Left colon (tissue), 2 donors: ENCODE measurements around the gene JAKMIP2. TPM values are rescaled to one million over a fixed set of nuclear protein-coding genes. Genes with fewer than 3 reads are reported as not detected.
"Not testable (repeated sequence)": the region's sequence is repeated elsewhere in the genome, so short reads cannot be mapped to it uniquely, and the experiment has no call there.

Experiments
- ATAC-seq: fragments of 200-7000 bp; cut with Tn5 transposase; one replicate; pipeline ENCODE4 v1.9.1; 2020; ENCODE audit warnings: mild to moderate bottlenecking, moderate library complexity
- DNase-seq, 2 donors: peaks; one replicate each; pipeline ENCODE4 v3.0.0-alpha.2; 2020
- intact Hi-C, 2 donors: fragments of 100-400 bp; cut with DNase I in 1 of 2; cut with micrococcal nuclease in 1 of 2; formaldehyde crosslinking; loops; one replicate each; pipeline versions ENCODE4 v1.11.2 to v1.14.0; 2022; cut with DNase I, micrococcal nuclease
- total RNA-seq, 2 donors: library from RNA; stranded (reverse); fragmentation: NEBNext Ultra II Directional; extraction: Animal tissue kit (Norgen Biotek cat#: 25700); gene quantifications; one replicate each; pipeline ENCODE4 v1.2.1, GENCODE V29; 2021
- donor health status: DM: no; HTN: no; CAD: no.
- donor health status: DM: yes; HTN: yes; CAD: no.

JAKMIP2 gene
- total RNA-seq, 2 donors from 2014 or later, result 0.49 to 1.1 TPM

DNA sequence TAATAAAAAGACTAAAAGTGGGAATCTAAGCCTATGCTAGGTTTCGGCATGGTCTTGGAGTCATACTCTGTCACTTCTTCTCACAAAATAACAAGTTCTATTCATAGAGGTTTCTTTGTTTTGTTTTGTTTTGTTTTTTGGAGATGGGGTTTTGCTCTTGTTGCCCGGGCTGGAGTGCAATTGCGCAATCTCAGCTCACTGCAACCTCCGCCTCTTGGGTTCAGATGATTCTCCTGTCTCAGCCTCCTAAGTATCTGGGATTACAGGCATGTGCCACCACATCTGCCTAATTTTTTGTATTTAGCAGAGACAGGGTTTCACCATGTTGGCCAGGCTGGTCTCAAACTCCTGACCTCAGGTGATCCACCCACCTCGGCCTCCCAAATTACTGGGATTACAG lies 147.1 kb downstream of the JAKMIP2 start:
- ATAC-seq, DNase-seq, intact Hi-C loops: not testable (repeated sequence)

DNA sequence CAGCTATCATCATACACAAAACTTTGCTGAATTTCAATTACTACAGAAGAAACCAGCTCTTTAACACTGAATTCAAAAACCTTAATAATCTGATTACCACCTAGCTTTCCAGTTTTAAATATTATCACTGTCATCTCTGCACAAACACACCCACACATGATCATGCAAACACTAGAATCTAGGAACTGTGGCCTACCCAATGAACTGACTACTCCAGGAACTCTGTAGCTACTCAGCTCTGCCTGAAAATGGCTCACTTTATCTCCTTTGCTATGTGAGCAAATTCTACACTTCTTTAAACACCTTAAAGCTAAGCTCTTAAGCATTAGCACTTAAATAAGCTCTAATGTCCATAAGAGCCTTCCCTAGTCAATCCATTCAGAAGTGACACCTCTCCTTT lies 149.4 kb downstream of the JAKMIP2 start:
- ATAC-seq, result no peak
- DNase-seq, result no peak
- intact Hi-C loops, result no loop called here

DNA sequence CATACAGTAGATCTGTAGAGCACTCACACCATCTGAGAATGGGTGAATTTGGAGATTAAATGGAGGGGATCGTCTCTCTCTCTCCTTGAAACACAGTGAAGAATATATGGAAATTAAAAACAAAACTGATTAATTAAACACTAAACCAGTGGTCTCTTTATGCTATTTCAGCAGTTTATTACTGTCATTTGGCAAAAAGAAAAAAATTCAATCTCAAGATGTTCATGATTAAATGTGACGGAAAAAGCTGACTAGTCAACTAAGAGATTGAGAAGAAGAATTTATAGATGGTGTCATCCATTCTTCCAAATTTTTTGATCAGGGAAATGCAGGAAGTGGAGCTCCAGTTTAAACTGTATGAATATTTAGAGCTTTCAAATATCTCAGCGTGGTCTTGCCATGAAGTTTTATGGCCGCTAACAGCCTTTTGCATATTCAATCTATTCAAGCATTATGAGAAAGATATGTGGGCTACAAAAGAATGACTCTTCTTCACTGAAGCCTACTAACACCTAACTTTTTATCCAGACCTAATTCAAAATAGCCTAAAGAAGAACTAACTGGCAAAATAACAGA lies 151.0 kb downstream of the JAKMIP2 start:
- ATAC-seq (no peak), DNase-seq (no peak)
- intact Hi-C loops, result no loop called here

DNA sequence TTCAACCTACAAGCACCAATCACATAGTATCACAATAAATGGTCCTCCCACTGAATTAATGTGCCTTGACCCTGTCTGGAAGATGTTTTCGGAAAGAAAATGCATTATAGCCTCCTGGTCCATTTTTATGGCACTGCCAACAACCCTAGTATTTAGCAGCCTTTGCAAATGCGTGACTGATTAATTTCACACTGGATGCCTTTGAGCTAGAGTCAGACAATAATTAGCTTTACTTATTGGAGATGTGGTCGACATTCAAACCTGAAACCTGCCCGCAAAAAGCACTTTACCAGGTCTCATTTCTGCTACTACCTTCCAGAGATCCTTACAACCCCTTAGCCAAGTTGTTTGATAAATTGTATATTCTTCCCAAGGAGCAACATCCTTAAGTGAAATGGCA lies 153.3 kb downstream of the JAKMIP2 start:
- DNase-seq (no peak), ATAC-seq (no peak)
- intact Hi-C loops, result loop anchor here (2.0 to 10.0 kb wide), 2 partner anchors 194 to 196 kb away; no protein-coding TSS in a partner anchor

DNA sequence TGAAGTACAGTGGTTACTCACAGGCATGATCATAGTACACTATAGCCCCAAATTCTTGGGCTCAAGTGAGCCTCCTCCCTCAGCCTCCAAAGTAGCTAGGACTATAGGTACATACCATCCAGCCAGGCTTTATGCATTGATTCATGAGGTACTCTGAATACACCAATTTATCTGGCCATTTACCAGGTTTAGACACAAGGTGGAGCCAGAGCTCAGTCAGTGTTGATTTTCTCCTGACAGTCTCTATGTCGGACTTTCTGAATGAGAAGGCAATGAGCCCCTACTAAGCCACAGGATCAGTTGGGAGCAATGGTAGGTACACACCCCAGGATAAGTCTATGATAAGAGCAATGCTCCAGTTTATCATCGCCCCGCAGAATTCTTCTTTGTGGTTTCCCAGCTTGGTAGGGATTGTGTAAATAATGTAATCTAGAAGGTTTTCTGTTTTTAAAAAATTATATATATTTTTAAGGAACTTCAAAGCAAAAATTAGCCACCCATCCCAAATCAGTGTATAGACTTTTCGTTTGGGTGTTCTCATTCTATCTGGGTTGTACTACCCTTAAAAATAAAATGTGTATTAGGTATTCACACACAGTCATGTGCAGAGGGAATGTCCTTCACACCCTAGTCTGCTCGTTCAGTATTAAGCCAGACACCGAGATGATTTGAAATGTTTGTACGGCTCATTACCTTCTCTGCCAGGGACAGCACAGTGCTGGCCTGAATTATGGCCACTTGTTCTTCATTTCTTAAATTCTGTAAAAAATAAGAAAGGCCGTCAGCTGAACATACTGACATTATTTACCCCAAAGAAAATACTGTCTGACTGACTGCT lies 154.3 kb downstream of the JAKMIP2 start:
- peak in 1 of 2 donors; percentile 53 for DNase-seq
- ATAC-seq, result peak; percentile 82
- intact Hi-C loops, result loop anchor here (2.0 to 10.0 kb wide), 2 partner anchors 195 to 197 kb away; no protein-coding TSS in a partner anchor

DNA sequence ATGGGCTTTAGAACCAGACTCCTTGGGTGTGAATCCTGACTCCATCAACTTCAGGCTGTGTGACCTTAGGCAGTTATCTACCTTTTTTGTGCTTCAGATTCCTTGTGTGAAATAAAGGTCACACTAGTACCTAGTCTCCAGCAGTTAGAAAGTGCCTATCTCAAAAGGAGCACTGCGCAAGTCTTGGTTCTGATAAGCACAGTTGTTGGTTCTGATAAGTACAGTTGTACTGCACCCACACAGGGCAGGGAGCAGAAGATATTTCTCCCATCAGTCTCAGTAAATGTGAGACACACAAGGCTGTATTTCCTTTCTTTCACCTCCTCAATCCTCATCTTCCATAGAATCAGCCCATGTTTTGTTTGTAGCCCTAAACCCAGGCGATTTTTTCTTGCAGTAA lies 156.1 kb downstream of the JAKMIP2 start:
- ATAC-seq (no peak), DNase-seq (no peak)
- intact Hi-C loops, result loop anchor here in 1 of 2 donors (10.0 kb wide), 1 partner anchor 198 kb away; no protein-coding TSS in a partner anchor

DNA sequence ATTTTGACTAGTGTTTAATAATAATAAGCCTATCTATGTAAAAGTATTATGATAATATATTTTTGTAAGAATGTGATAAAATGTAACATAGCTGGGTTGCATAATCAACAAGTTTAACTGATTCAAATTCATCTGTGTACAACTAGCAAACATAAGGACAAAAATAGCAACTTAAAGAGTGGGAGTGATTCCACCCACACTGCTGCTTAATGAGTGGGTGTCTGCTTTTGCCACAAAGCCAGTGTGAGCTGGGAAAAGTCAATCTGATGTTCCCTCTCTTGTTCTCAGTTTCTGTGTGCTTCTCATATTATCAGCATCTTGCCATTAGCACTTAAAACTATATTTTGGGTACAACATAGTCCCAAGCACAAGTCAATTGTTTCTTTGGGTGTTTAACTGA lies 161.5 kb downstream of the JAKMIP2 start:
- ATAC-seq (no peak), DNase-seq (no peak)
- intact Hi-C loops, result loop anchor here in 1 of 2 donors (10.0 kb wide), 1 partner anchor 204 kb away; no protein-coding TSS in a partner anchor

DNA sequence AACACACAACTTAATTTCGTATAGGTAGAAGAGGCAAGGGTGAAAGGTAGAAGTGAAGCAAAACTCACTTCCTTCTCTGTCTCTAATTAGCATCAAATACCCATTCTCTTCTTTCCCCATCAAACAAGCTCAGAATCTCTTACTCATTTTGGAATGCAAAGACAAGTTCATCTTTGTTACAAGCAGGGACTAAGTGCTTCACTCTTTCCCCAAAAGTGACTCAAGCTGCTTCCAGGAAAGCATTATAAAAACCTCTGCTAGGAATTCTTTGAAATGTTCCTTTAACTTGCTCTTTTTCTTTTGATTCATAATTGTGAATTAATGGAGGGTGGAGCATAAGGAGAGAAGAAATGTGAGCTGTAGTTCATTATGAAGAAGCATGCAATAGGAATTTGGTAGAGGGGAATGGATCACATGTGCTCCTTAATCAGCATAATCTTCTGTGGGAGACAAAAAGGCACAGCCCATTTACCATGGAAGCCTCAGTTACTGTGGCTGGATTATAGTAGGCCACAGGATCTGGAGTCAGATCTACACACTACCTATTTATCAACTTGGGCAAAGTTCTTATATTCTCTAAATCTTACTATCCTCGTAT lies 163.1 kb downstream of the JAKMIP2 start:
- intact Hi-C loops, result no loop called here
- ATAC-seq, result no peak

DNA sequence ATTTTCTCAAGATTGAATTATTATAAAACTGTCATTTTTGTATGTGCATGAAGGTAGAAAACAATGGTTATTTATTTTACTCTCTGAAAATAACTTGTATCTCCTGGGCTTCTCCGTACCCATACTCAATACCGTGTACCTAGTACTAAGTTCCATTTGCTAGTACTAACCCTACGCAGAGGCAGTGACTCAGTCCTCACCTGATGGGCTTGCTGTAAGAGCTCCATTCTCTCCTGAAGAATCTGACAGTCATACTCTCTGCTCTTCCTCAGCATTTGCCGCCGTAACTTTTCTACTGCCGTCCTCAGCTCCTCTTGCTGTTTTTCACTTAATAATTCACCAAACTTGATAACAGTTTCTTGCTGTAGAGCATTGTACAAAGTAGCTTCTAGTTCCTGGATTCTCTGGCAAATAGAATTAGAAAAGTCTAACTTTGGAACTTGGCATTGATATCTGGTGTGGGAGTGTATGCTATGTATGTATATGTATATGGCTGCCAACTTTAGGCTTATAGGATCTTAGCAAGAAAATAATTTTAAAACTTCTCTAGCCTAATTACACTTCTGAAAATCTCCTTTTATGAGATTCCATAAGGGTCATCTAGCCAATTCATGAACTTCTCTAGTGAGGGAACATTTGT lies 164.7 kb downstream of the JAKMIP2 start:
- ATAC-seq (no peak), DNase-seq (no peak)
- intact Hi-C loops, result no loop called here

More for the DNA sequence above, 163.1 kb downstream of the JAKMIP2 start:
- no peak for DNase-seq

DNA sequence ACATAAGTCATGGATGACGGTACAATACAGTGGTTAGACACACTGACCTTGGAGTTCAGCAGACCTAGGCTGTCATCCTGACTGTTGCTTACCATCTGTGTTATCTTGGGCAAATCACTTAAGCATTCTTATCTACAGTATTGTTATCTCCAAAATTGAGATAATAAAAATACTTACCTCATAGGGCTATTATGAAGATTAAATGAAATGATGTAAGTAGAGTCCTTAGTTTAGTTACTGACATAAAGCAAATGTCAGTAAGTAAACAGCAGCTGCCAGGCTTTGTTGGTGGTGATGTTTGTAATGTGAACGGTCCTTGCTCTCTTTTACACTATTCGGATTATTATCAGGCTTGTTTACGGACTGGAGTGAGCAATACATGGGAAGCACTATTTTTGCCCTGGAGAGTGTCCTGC lies 165.3 kb downstream of the JAKMIP2 start:
- DNase-seq (no peak), ATAC-seq (no peak)
- intact Hi-C loops, result no loop called here

DNA sequence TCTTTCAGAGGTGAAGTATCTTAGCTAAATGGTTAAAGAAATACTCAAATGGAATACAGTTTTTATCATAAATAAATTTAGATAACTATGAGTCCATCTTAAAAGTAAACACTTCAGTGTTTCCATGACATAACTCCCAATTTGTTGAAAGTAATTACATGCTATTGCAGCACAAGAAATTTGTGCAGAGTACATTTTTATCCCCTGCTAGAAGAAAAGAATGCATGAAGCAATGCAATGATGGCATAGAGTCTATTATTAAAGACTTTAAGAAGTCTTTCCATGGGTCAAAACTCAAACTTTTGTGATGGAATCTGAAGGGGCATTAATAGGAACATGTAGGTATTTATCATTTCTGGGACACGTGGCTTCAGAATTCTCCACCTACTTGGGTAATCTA lies 166.1 kb downstream of the JAKMIP2 start:
- no peak for ATAC-seq
- DNase-seq, result no peak
- intact Hi-C loops, result no loop called here

DNA sequence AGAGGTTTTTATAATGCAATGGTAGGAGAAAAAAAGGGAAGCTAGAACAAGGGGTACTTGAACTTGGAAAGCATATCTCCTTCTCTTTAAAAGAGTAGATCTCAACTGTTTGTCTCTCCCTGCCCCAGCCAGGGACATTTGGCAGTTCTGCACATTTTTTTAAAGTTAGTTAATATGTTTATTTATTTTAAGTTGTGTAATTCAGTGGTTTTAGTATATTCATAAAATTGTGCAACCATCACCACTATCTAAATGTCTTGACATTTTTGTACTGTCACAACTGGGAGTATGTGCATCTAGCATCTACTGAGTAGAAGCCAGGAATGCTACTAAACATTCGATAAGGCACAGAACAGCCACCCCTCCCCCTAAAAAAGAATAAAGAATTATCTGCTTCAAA lies 169.2 kb downstream of the JAKMIP2 start:
- intact Hi-C loops, result no loop called here
- ATAC-seq (no peak), DNase-seq (no peak)

DNA sequence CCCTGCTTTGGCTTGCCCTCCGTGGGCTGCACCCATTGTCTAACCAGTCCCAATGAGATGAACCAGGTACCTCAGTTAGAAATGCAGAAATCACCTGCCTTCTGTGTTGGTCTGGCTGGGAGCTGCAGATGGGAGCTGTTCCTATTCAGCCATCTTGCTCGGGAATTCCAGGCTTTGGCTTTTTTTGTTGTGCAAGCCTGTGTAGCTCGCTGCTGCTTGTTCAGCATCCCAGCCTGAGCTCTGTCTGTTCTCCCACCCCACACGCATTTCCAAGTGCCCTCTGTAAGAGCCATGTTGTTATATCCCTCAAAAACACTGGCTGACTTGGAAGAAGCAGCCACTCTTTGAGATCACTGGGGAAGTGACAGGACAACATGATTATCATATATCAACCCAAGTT lies 171.0 kb downstream of the JAKMIP2 start:
- ATAC-seq (no peak), DNase-seq (no peak)
- intact Hi-C loops, result no loop called here

DNA sequence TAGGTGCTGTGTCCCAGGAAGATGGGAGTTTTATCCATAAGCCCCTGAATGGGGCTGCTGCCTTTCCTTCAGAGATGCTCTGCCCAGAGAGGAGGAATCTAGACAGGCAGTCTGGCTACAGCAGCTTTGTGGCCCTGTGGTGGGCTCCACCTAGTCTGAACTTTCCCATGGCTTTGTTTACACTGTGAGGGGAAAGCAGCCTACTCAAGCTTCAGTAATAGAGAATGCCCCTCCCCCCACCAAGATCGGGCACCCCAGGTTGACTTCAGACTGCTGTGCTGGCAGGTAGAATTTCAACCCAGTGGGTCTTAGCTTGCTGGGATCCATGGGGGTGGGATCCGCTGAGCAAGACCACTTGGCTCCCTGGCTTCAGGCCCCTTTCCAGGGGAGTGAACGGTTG lies 171.7 kb downstream of the JAKMIP2 start:
- ATAC-seq, result no peak

DNA sequence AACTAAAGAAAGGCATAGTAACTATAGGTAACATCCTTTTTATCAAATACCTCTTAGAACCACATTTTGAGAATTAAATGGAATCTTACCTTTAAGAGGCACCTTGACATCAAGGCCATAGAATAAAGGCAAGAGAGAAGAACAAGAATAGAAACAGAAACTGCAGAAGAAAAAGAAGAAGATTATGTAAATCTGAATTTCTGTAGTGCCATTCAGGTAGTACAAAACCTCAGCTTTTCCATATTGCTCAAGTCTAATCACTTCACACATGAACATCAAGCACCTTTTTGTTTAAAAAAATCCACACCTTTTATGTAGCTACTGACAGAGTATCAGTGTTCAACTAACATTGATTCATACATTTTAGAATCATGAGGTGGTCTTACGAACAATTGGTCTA lies 180.9 kb downstream of the JAKMIP2 start:
- no peak for ATAC-seq
- no peak for DNase-seq
- intact Hi-C loops, result no loop called here

More for the DNA sequence above, 171.7 kb downstream of the JAKMIP2 start:
- no peak for DNase-seq
- intact Hi-C loops, result no loop called here

DNA sequence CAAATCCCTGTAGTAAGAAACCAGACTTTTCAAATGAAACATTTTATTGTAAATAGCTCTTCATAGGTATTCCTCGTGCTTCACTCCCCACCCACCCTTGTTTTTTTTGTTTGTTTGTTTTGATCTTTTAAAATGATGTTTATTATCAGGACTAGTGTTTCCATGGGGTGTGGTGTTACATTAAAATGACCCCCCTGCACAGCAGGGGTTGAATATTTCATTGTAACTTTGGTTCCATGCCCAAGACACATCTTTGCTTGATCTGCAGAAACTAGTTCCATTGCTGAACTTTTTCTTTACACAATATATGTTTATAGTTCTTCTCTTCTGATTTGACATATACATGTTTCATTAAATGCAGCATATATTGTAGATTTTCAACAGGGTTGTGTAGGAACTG lies 191.4 kb downstream of the JAKMIP2 start:
- DNase-seq, result no peak
- intact Hi-C loops, result no loop called here
- ATAC-seq, result no peak

DNA sequence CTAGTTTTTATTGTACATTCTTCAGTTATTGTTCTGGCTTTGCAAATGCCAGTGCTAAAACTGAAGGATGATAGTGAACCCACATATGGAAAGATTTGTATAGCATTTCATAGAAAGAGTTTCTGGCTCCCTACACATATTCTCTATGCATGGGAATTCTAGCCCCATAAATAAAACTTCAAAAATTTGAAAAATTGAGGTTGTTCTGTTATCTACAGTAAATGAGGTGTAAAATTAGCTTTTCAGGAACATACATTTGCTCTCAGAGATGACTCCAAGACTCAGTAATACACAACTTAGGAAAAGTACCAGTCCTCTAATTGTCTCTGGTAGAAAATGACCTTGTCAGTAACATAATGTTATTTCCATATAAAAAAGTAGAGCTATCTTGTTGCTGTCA lies 192.4 kb downstream of the JAKMIP2 start:
- intact Hi-C loops, result no loop called here

DNA sequence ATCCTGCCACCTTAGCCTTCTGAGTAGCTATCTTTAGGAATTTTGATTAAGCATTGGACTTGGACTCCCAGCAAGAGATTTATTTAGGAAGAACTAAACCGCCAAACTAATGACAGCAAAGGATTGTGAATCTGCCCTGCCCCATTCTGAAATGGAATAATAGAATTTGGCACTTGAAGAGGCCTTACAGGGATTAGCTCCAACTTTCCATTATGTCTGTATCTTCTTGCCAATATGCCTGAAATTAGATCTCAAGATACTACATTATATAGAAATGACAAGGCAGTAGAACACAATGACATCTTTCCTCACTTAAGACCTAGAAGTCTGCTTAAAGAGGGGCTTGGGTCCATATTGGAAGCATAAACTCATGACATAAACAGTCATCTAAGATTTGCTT lies 195.7 kb downstream of the JAKMIP2 start:
- intact Hi-C loops, result no loop called here
- ATAC-seq, result no peak
- no peak for DNase-seq

More for the DNA sequence above, 192.4 kb downstream of the JAKMIP2 start:
- no peak for ATAC-seq
- DNase-seq, result no peak

DNA sequence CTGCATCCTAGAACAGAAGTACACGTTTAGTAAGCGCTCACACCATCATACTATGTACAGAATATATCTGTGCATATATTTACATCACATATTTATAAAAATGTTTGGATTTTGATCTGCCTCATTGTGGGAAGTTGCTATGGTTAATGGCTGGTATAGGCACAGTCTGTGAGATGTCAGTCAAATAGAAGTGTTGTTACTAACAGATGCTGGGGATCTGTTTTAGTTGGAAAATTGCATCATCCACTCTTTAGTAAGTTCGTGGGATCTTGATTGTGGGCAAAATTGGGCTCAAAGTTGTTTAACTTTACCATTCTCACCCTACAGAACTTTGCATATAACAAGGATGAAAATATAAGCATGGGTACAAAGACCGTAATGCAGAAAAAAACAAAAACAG lies 196.3 kb downstream of the JAKMIP2 start:
- DNase-seq (no peak), ATAC-seq (no peak)
- intact Hi-C loops, result no loop called here
